Mammary epithelial cell (primary cell): ENCODE measurements around the gene ATRIP.

Experiments
- CTCF ChIP-seq, 2 donors: IDR thresholded peaks in 1 of 2; conservative IDR thresholded peaks in 1 of 2; 2 replicates each; pipeline ENCODE4 v1.5.1; 2011 to 2012; ENCODE audit warnings: inconsistent platforms in 2 of 2, low read length in 2 of 2, mild to moderate bottlenecking in 2 of 2, control low read depth in 1 of 2, low read depth in 1 of 2; ENCODE audit not compliant: insufficient read depth in 1 of 2; ENCODE audit errors: extremely low read depth in 1 of 2
- EZH2 ChIP-seq: IDR thresholded peaks from 2 replicates; pipeline ENCODE4 v1.6.1; 2012; ENCODE audit warnings: low read length, inconsistent platforms, borderline replicate concordance

- no peak for TF ChIP-seq CTCF (conservative IDR thresholded peaks at IDR 0.05 in 1 of 2, IDR thresholded peaks at IDR 0.05 in 1 of 2; ENCODE audit: extremely low read depth in 1 of 2, insufficient read depth in 1 of 2, low read depth in 1 of 2, low read length in 2 of 2)
- TF ChIP-seq EZH2, result no peak
These were observed 30.4 kb upstream of the ATRIP start for GRCh38 chr3:48416091-48416505.
